ENCODE measurements around the gene ZNF474. TPM values are rescaled to one million over a fixed set of nuclear protein-coding genes. Genes with fewer than 3 reads are reported as not detected.
A peak's percentile ranks its signal among the peaks of the same experiment; 100 is the strongest.

Gene ZNF474
- total RNA-seq, 1 donor from 2014 or later: 1.1 TPM

GRCh38 chr5:122164831-122165558 lies 35.6 kb downstream of the ZNF474 start:
- no peak for DNase-seq (ENCODE audit: low read depth)
- no peaks in the 10 kb centered on the region for H3K27me3 ChIP-seq (ENCODE audit: control insufficient read depth, insufficient read depth, low read length)
- H3K36me3 ChIP-seq (ENCODE audit: control insufficient read depth, insufficient read depth, low read length): no peaks in the 10 kb centered on the region
- no peak overlapping the region for H3K4me3 ChIP-seq (ENCODE audit: low read depth, low read length)
- TF ChIP-seq, protein P1, sequence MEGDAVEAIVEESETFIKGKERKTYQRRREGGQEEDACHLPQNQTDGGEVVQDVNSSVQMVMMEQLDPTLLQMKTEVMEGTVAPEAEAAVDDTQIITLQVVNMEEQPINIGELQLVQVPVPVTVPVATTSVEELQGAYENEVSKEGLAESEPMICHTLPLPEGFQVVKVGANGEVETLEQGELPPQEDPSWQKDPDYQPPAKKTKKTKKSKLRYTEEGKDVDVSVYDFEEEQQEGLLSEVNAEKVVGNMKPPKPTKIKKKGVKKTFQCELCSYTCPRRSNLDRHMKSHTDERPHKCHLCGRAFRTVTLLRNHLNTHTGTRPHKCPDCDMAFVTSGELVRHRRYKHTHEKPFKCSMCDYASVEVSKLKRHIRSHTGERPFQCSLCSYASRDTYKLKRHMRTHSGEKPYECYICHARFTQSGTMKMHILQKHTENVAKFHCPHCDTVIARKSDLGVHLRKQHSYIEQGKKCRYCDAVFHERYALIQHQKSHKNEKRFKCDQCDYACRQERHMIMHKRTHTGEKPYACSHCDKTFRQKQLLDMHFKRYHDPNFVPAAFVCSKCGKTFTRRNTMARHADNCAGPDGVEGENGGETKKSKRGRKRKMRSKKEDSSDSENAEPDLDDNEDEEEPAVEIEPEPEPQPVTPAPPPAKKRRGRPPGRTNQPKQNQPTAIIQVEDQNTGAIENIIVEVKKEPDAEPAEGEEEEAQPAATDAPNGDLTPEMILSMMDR (IDR thresholded peaks at IDR 0.05; ENCODE audit: insufficient read depth, low read length, poor library complexity, severe bottlenecking): no peak

- Histone ChIP-seq H3K4me3 (ENCODE audit: low read depth, low read length) (no peak overlapping the region), H3K27me3 (ENCODE audit: control insufficient read depth, insufficient read depth, low read length) (no peaks in the 10 kb centered on the region), H3K36me3 (ENCODE audit: control insufficient read depth, insufficient read depth, low read length) (no peaks in the 10 kb centered on the region)
- DNase-seq (ENCODE audit: low read depth): peak; percentile 81
- TF ChIP-seq, protein P1 (IDR thresholded peaks at IDR 0.05; ENCODE audit: insufficient read depth, low read length, poor library complexity, severe bottlenecking): no peak
These were observed 36.3 kb downstream of the ZNF474 start for GRCh38 chr5:122165559-122166078.

DNA sequence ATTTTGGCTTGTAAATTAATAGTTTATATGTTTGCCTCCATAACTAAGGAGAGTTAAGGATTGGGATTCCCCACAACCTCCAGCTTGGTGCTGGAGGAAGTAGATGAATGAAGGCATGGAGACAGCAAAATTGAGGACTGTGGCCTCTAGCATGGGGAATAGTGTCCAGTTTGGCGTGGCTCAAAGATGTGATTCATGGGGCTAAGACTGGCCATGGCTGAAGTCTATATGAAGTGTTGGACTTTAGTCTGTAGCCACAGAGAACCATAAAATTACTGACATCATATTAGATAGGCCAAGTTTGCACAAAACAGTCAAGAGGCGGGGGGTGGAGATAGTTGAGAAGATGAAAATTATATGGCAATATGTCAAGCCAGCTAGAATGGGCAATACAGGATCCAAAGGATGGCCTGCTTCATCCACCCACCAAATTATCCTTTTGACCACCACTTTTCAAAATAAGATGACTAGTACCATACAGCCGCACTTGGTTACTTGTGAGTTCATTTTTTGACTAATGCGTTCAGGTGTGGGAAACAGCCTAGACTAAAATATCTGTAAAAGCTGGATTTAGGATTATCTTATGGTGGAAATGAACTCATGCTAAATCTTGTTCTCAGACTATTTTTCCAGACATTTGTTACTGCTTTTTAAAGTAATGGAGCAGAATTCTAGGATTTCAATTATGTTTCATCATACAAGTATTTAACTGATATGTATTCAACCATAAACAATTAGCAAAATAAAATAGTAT lies 40.2 kb downstream of the ZNF474 start:
- DNase-seq (ENCODE audit: low read depth): no peak
- TF ChIP-seq, protein P1 (IDR thresholded peaks at IDR 0.05; ENCODE audit: insufficient read depth, low read length, poor library complexity, severe bottlenecking): no peak

DNA sequence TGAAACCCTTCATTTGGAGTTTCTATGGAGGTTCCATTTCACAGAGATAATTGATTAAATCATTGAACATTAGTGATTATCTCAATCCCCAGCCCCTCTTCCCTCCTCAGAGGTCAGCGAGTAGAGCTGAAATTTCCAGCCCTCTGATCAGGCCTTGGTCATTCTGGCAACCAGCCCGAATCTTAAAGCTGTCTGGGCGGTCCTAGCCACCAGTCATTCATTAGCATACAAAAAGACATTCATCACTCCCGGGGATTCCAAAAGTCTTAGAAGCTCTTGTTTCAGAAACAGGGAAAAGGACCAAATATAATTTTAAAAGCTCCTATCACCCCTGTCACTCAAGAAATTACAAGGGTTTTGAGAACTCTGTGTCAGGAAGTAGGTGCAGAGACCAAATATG lies 41.3 kb downstream of the ZNF474 start:
- TF ChIP-seq, protein P1 (IDR thresholded peaks at IDR 0.05; ENCODE audit: insufficient read depth, low read length, poor library complexity, severe bottlenecking): no peak
- Histone ChIP-seq H3K36me3 (ENCODE audit: control insufficient read depth, insufficient read depth, low read length) (no peaks in the 10 kb centered on the region), H3K27me3 (ENCODE audit: control insufficient read depth, insufficient read depth, low read length) (no peaks in the 10 kb centered on the region), H3K4me3 (ENCODE audit: low read depth, low read length) (no peak overlapping the region)
- no peak for DNase-seq (ENCODE audit: low read depth)

More for the DNA sequence above, 40.2 kb downstream of the ZNF474 start:
- Histone ChIP-seq H3K4me3 (ENCODE audit: low read depth, low read length) (no peak overlapping the region), H3K27me3 (ENCODE audit: control insufficient read depth, insufficient read depth, low read length) (no peaks in the 10 kb centered on the region), H3K36me3 (ENCODE audit: control insufficient read depth, insufficient read depth, low read length) (no peaks in the 10 kb centered on the region)

DNA sequence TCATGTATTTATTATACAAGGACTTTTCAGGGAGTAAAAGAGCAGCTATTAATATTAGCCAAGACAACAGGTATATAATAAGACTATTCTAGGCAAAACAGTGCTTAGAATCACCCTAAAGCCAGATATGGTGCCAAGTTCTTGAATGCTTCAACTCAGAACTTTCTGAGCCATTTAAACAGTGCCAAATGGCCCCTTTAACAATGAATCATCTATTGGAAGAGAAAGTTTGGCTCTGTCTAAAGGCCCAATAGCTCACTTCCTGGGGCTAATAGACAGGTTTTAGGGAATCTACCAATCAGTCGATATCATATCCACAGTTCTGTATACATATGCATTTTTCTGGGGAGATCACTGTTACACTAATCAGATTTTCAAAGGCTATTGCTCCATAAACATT lies 42.9 kb downstream of the ZNF474 start:
- Histone ChIP-seq H3K36me3 (ENCODE audit: control insufficient read depth, insufficient read depth, low read length) (no peaks in the 10 kb centered on the region), H3K4me3 (ENCODE audit: low read depth, low read length) (no peak overlapping the region), H3K27me3 (ENCODE audit: control insufficient read depth, insufficient read depth, low read length) (no peaks in the 10 kb centered on the region)
- no peak for DNase-seq (ENCODE audit: low read depth)
- TF ChIP-seq, protein P1 (IDR thresholded peaks at IDR 0.05; ENCODE audit: insufficient read depth, low read length, poor library complexity, severe bottlenecking): no peak
